ENCODE measurements around the gene LYPD6B.

DNA sequence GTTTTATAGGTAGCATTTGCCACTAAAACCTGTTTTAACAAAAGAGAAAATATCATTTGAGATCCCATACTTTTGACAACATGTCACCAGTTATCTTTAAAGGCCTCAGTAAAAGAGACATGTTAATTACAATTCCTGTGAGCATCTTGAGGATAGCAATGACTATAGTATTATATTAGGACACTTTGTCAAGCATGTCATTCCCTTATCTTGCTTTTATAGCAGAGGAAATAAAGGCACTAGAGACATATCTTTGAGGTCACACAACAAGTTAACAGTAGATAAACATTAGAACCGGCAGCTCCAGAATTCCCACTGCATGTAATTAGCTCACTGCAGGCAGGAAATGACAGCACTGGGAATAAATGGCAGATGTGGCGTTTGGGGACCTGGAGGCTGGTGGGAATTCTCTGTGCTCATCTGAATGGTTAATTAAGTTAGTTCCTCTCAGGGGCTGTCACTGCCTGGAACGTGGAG lies 25.9 kb downstream of the LYPD6B start:
- TF ChIP-seq, protein P1, sequence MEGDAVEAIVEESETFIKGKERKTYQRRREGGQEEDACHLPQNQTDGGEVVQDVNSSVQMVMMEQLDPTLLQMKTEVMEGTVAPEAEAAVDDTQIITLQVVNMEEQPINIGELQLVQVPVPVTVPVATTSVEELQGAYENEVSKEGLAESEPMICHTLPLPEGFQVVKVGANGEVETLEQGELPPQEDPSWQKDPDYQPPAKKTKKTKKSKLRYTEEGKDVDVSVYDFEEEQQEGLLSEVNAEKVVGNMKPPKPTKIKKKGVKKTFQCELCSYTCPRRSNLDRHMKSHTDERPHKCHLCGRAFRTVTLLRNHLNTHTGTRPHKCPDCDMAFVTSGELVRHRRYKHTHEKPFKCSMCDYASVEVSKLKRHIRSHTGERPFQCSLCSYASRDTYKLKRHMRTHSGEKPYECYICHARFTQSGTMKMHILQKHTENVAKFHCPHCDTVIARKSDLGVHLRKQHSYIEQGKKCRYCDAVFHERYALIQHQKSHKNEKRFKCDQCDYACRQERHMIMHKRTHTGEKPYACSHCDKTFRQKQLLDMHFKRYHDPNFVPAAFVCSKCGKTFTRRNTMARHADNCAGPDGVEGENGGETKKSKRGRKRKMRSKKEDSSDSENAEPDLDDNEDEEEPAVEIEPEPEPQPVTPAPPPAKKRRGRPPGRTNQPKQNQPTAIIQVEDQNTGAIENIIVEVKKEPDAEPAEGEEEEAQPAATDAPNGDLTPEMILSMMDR (conservative IDR thresholded peaks at IDR 0.05; ENCODE audit: low read length): no peak
- no peak for TF ChIP-seq EZH2phosphoT487 (IDR thresholded peaks at IDR 0.05; ENCODE audit: borderline replicate concordance, low read depth, low read length)
